Mesothelial cell of epicardium (in vitro differentiated cells): ENCODE measurements around the gene ARAP3. TPM values are rescaled to one million over a fixed set of nuclear protein-coding genes. Genes with fewer than 3 reads are reported as not detected.

Experiments
- DNase-seq, 2 experiments: peaks; one replicate each; pipeline ENCODE4 v3.0.0; 2021; ENCODE audit warnings: low spot score in 2 of 2; ENCODE audit not compliant: unreplicated experiment in 2 of 2
- H3K27ac Mint-ChIP-seq: 2 replicates; pipeline ENCODE4 v1.8.0; 2021; ENCODE audit warnings: mixed read lengths
- H3K27me3 Mint-ChIP-seq: 2 replicates; pipeline ENCODE4 v1.8.0; 2021; ENCODE audit warnings: low read depth, mixed read lengths
- H3K36me3 Mint-ChIP-seq: 2 replicates; pipeline ENCODE4 v1.8.0; 2021; ENCODE audit warnings: mixed read lengths
- H3K4me1 Mint-ChIP-seq: 2 replicates; pipeline ENCODE4 v1.8.0; 2021; ENCODE audit warnings: mixed read lengths
- H3K4me3 Mint-ChIP-seq: 2 replicates; pipeline ENCODE4 v1.8.0; 2021; ENCODE audit warnings: mild to moderate bottlenecking, moderate library complexity, mixed read lengths
- H3K9me3 Mint-ChIP-seq: 2 replicates; pipeline ENCODE4 v1.8.0; 2021; ENCODE audit warnings: mixed read lengths
- CTCF ChIP-seq: fragments of 200-600 bp; sonication (generic); IDR thresholded peaks from one replicate; pipeline ENCODE4 v1.5.0; 2021; ENCODE audit warnings: antibody characterized with exemption; ENCODE audit not compliant: unreplicated experiment
- total RNA-seq: library from RNA; stranded (reverse); gene quantifications from 3 replicates; pipeline ENCODE4 v1.2.1, GENCODE V29; 2021

The ARAP3 gene
- total RNA-seq, 1 donor from 2014 or later, result 50.9 TPM

- Mint-ChIP-seq H3K36me3 (peaks cover 5% of the 10 kb centered on the region), H3K4me3 (peak overlapping the region; percentile 89), H3K9me3 (no peaks in the 10 kb centered on the region), H3K27me3 (peaks cover 8% of the 10 kb centered on the region), H3K4me1 (peaks cover 20% of the 10 kb centered on the region), H3K27ac (no peak overlapping the region)
- TF ChIP-seq CTCF, result no peak
- DNase-seq, result no peak
Measured at GRCh38 chr5:141638771-141639170, 43.3 kb downstream of the ARAP3 start.

GRCh38 chr5:141637767-141638419 lies 44.1 kb downstream of the ARAP3 start:
- H3K4me3 Mint-ChIP-seq, result peak overlapping the region; percentile 89

GRCh38 chr5:141637123-141637766 lies 44.8 kb downstream of the ARAP3 start:
- no peak for TF ChIP-seq CTCF
- Mint-ChIP-seq H3K27me3 (peaks cover 8% of the 10 kb centered on the region), H3K9me3 (no peaks in the 10 kb centered on the region), H3K4me3 (peak overlapping the region; percentile 89), H3K36me3 (peaks cover 11% of the 10 kb centered on the region), H3K27ac (peak overlapping the region; percentile 16), H3K4me1 (peaks cover 20% of the 10 kb centered on the region)
- DNase-seq, result peak in 1 of 2 experiments; percentile 46

More at GRCh38 chr5:141637767-141638419, 44.1 kb downstream of the ARAP3 start:
- peak; percentile 11 for TF ChIP-seq CTCF
- Mint-ChIP-seq H3K4me1 (peaks cover 20% of the 10 kb centered on the region), H3K36me3 (peaks cover 5% of the 10 kb centered on the region), H3K27ac (no peak overlapping the region), H3K27me3 (peaks cover 8% of the 10 kb centered on the region), H3K9me3 (no peaks in the 10 kb centered on the region)
- peak in 1 of 2 experiments; percentile 51 for DNase-seq

- H3K9me3 Mint-ChIP-seq, result no peaks in the 10 kb centered on the region
Measured at GRCh38 chr5:141636413-141637122, 45.5 kb downstream of the ARAP3 start, which contains the start of the genes HDAC3 and RELL2. Gene HDAC3, minus strand, starts transcription at chr5:141636849. Its CDS starts 59 bp downstream, at chr5:141636790. Gene RELL2, plus strand, starts transcription at chr5:141636997. Its CDS starts 1,229 bp downstream, at chr5:141638226.

GRCh38 chr5:141636106-141636412 lies 46.0 kb downstream of the ARAP3 start:
- DNase-seq, result no peak
- Mint-ChIP-seq H3K9me3 (no peaks in the 10 kb centered on the region), H3K4me1 (peaks cover 20% of the 10 kb centered on the region), H3K27ac (peak overlapping the region; percentile 84), H3K36me3 (peaks cover 13% of the 10 kb centered on the region), H3K4me3 (peak overlapping the region; percentile 89), H3K27me3 (peaks cover 8% of the 10 kb centered on the region)
- no peak for TF ChIP-seq CTCF

More at GRCh38 chr5:141636413-141637122, 45.5 kb downstream of the ARAP3 start, which contains the start of the genes HDAC3 and RELL2:
- H3K27me3 Mint-ChIP-seq, result peaks cover 8% of the 10 kb centered on the region
- peak within 1 kb of the TSS; percentile 84 for H3K27ac Mint-ChIP-seq
- H3K4me3 Mint-ChIP-seq, result peak within 1 kb of the TSS; percentile 89
- peaks cover 12% of the 10 kb centered on the region for H3K36me3 Mint-ChIP-seq
- peak; percentile 89 to 99 for DNase-seq
- peaks cover 20% of the 10 kb centered on the region for H3K4me1 Mint-ChIP-seq
- TF ChIP-seq CTCF, result no peak
